ENCODE results near the gene TAF9B. TPM values are rescaled to one million over a fixed set of nuclear protein-coding genes. Genes with fewer than 3 reads are reported as not detected.

The TAF9B gene
- total RNA-seq: 46.8 and 50.9 TPM in 2 replicates

GRCh38 chrX:78139160-78140123 is at the start of gene TAF9B:
Gene TAF9B, minus strand, starts transcription at chrX:78139650. Its CDS starts 39 bp downstream, at chrX:78139611.

DNA sequence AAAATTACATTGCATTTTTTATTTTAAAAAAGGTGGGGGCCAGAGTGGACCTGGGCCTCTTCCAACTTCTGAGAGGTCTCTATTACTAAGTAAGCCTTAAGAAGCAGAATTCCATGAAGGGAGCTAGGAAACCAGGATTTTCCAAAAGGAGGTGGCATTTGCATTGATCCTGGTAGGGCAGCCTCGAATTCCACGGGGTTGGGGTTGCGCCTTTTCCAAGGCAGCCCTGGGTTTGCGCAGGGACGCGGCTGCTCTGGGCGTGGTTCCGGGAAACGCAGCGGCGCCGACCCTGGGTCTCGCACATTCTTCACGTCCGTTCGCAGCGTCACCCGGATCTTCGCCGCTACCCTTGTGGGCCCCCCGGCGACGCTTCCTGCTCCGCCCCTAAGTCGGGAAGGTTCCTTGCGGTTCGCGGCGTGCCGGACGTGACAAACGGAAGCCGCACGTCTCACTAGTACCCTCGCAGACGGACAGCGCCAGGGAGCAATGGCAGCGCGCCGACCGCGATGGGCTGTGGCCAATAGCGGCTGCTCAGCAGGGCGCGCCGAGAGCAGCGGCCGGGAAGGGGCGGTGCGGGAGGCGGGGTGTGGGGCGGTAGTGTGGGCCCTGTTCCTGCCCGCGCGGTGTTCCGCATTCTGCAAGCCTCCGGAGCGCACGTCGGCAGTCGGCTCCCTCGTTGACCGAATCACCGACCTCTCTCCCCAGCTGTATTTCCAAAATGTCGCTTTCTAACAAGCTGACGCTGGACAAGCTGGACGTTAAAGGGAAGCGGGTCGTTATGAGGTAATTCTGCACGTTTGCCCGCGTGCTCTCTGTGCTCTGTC is 35.6 kb downstream of the TAF9B start, which contains the start of gene PGK1:
PGK1 (plus strand) TSS at position 626 of the 824 bp plus-strand sequence; CDS start at position 719, 93 bp downstream.

Other genes starting within 250 kb of the TAF9B start
- 478 and 593 TPM in 2 replicates for gene MAGT1, start 244.2 kb downstream of the TAF9B start, total RNA-seq
- gene COX7B, start 240.2 kb downstream of the TAF9B start, total RNA-seq: 475 and 584 TPM in 2 replicates
- 18.2 and 20.3 TPM in 2 replicates for gene ATP7A, start 229.0 kb downstream of the TAF9B start, total RNA-seq
- not detected in 2 replicates for gene PGAM4, start 170.0 kb downstream of the TAF9B start, total RNA-seq
- 243 and 266 TPM in 2 replicates for gene PGK1, start 35.4 kb downstream of the TAF9B start, total RNA-seq
- gene CYSLTR1, start 188.0 kb upstream of the TAF9B start, total RNA-seq: 0.26 and 1.1 TPM in 2 replicates

Data from aortic smooth muscle cell (primary cell).